ENCODE data around the gene DEDD2. TPM values are rescaled to one million over a fixed set of nuclear protein-coding genes. Genes with fewer than 3 reads are reported as not detected.

The DEDD2 gene
- total and polyA plus RNA-seq, 2 donors (not counting 3 experiments of a cell fraction or from before 2014, with no cell fraction given), result 19.5 to 34.8 TPM

DNA sequence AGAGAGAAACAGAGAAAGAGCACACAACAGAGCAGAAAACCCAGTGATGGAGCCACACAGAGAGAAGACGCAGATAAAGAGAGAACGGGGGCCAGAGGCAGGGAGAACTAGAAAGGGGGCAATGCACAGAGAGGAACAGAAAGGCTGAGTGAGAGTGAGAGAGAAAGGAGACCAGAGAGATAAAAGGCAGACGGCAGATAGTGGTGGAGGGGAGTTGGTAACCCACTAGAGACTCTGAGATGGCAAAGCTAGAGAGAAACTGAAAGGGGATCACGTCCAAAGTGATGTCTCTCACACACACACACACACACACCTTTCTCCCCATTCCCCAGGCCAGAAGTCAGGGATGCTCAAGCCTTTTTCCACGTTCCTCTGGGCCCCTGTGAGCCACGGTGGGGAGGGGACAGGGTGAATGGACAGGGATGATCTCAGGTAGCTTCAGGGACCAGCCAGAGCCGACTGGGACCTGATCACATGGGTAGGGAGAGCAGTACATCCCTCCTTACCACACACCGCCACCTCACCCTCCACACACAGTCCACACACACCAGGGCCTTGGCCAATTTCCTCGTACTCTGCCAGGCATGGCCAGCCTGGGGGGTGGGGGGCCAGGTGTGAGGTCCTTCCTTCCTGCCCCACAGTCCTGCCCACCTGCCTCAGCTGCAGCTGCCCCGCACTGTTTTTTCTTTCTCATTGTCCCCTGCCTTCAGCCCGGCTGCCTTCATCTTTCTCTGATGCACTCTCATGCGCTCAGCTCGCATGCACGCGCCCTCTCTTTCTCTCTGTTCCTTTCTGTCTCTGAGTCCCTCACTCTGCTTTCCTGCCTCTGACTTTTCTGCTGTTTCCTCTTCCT, 62.8 kb downstream of the DEDD2 start:
- H3K27ac ChIP-seq (ENCODE audit: insufficient read depth, low read depth, low read length), result no peak overlapping the region
- no TSS peak for BruUV-seq (replicated peaks)
- H3K9ac ChIP-seq (replicated peaks; ENCODE audit: extremely low read depth, insufficient read depth, low read length), result no peak overlapping the region
- intact Hi-C loops (cut with micrococcal nuclease) (no loop called here), dilution Hi-C loops (cut with MboI; ENCODE audit: extremely low pct_ligation_motif_present, low sequenced_read_pairs) (no loop called here)
- no peaks in the 10 kb centered on the region for H3K9me3 ChIP-seq (replicated peaks; ENCODE audit: control insufficient read depth, insufficient read depth, low read length)
- H3K27me3 ChIP-seq (ENCODE audit: control insufficient read depth in 2 of 2, insufficient read depth in 2 of 2, low read length in 2 of 2), result peaks cover 19 to 27% of the 10 kb centered on the region in 2 experiments
- no peaks in the 10 kb centered on the region for H3K4me1 ChIP-seq (ENCODE audit: control insufficient read depth, extremely low read depth, insufficient read depth, low read length)
- no peak for TF ChIP-seq FOS (IDR thresholded peaks at IDR 0.05; ENCODE audit: borderline replicate concordance, insufficient read depth, low read length)
- TF ChIP-seq GATA2 (IDR thresholded peaks at IDR 0.05; ENCODE audit: insufficient read depth, insufficient read length, low read depth, low read length), result no peak
- no peak for TF ChIP-seq POLR2A (IDR thresholded peaks at IDR 0.05; ENCODE audit: low read depth, low read length)
- TF ChIP-seq JUN (IDR thresholded peaks at IDR 0.05; ENCODE audit: borderline replicate concordance, insufficient read depth, insufficient read length, low read depth), result no peak
- TF ChIP-seq MAX (IDR thresholded peaks at IDR 0.05; ENCODE audit: insufficient read depth, insufficient read length), result no peak
- TF ChIP-seq EZH2 (IDR thresholded peaks at IDR 0.05; ENCODE audit: borderline replicate concordance, low read depth, low read length, severe bottlenecking), result no peak
- TF ChIP-seq POLR2AphosphoS5 (IDR thresholded peaks at IDR 0.05; ENCODE audit: insufficient read depth, low read depth, low read length), result no peak
- no peak for TF ChIP-seq MYC (IDR thresholded peaks at IDR 0.05; ENCODE audit: low read depth, low read length)
- TF ChIP-seq CTCF (IDR thresholded peaks at IDR 0.05; ENCODE audit: extremely low read depth in 1 of 2, insufficient read depth in 1 of 2, low read depth in 1 of 2, low read length in 2 of 2), result no peak
- no peak overlapping the region for H2AFZ ChIP-seq (ENCODE audit: low read depth, low read length)
- DNase-seq (ENCODE audit: low read depth, low spot score) (no peak), FAIRE-seq (no peak)
- no peaks in the 10 kb centered on the region for H4K20me1 ChIP-seq (replicated peaks; ENCODE audit: control insufficient read depth, extremely low read depth, insufficient read depth, low read length)
- H3K4me3 ChIP-seq (replicated peaks in 1 of 3; ENCODE audit: insufficient read depth in 1 of 3, low read depth in 1 of 3, low read length in 3 of 3), result no peak overlapping the region
- H3K36me3 ChIP-seq (ENCODE audit: control insufficient read depth in 2 of 2, extremely low read depth in 1 of 2, insufficient read depth in 2 of 2, low read length in 2 of 2), result no peaks in the 10 kb centered on the region
- CTCF ChIA-PET, result no interaction called here
- POLR2A ChIA-PET, result no interaction called here
- H3K9me1 ChIP-seq (replicated peaks; ENCODE audit: control insufficient read depth, extremely low read depth, insufficient read depth, low read length), result no peaks in the 10 kb centered on the region
- no peak overlapping the region for H3K4me2 ChIP-seq (ENCODE audit: insufficient read depth, low read length)
- no peaks in the 10 kb centered on the region for H3K79me2 ChIP-seq (ENCODE audit: control insufficient read depth, insufficient read depth, low read length)

Data from endothelial cell of umbilical vein (primary cell).